Measurements from ENCODE around the gene PXMP4. TPM values are rescaled to one million over a fixed set of nuclear protein-coding genes. Genes with fewer than 3 reads are reported as not detected.

Gene PXMP4
- total and polyA plus RNA-seq, 9 of the 15 experiments (the other 6 are each of a cell fraction or from before 2014, with no cell fraction given): 4.8 to 29.1 (median 6.8) TPM

- no peaks in the 10 kb centered on the region for H3K9me1 ChIP-seq (ENCODE audit: control insufficient read depth, insufficient read depth, low read length)
- no peaks in the 10 kb centered on the region for H3K27me3 ChIP-seq (ENCODE audit: control insufficient read depth in 2 of 2, insufficient read depth in 2 of 2, low read length in 2 of 2)
- no peak overlapping the region for H2AFZ ChIP-seq (ENCODE audit: low read depth, low read length)
- TF ChIP-seq ZEB2 (IDR thresholded peaks at IDR 0.05) (no peak), JUN (IDR thresholded peaks at IDR 0.05; ENCODE audit: borderline replicate concordance, low read depth, low read length) (no peak), JUN (CRISPR knock-in tag; IDR thresholded peaks at IDR 0.05; ENCODE audit: borderline replicate concordance) (no peak), HMG20B (CRISPR knock-in tag; IDR thresholded peaks at IDR 0.05) (no peak), SIN3A (IDR thresholded peaks at IDR 0.05; ENCODE audit: borderline replicate concordance in 2 of 2, control insufficient read depth in 1 of 2, low read depth in 2 of 2, low read length in 2 of 2) (no peak), SAFB2 (IDR thresholded peaks at IDR 0.05; ENCODE audit: borderline replicate concordance, low read depth, low read length, severe bottlenecking) (no peak), GABPB1 (CRISPR knock-in tag; IDR thresholded peaks at IDR 0.05) (no peak), BCOR (IDR thresholded peaks at IDR 0.05) (no peak), GTF2F1 (IDR thresholded peaks at IDR 0.05; ENCODE audit: low read depth, low read length) (no peak)
- H4K20me1 ChIP-seq (replicated peaks; ENCODE audit: control insufficient read depth, insufficient read depth, low read length): no peaks in the 10 kb centered on the region
- intact Hi-C loops (cut with micrococcal nuclease): no loop called here
- in situ Hi-C loops (cut with MboI): no loop called here
- ATAC-seq: no peak
- H3K9ac ChIP-seq (ENCODE audit: insufficient read depth in 1 of 2, low read depth in 2 of 2, low read length in 2 of 2): no peak overlapping the region
- no peak overlapping the region for H3K27ac ChIP-seq (ENCODE audit: extremely low read depth, low read depth, low read length)
- BruUV-seq (replicated peaks): no TSS peak
- no peaks in the 10 kb centered on the region for H3K9me3 ChIP-seq (replicated peaks; ENCODE audit: control insufficient read depth, insufficient read depth, low read depth, low read length)
- no peak overlapping the region for H3K4me2 ChIP-seq (ENCODE audit: insufficient read depth, low read length)
- FAIRE-seq: no peak
- H3K4me3 ChIP-seq: no peak overlapping the region
- WGBS (ENCODE audit: insufficient coverage, low coverage, missing lambda C conversion rate): 59% methylated on average over 5 of the region's 5 CpGs
- H3K36me3 ChIP-seq (ENCODE audit: control insufficient read depth, insufficient read depth, low read length): no peaks in the 10 kb centered on the region
- H3K79me2 ChIP-seq (ENCODE audit: control insufficient read depth, insufficient read depth, low read length): no peaks in the 10 kb centered on the region
- ChIA-PET POLR2A (interaction anchor here (0.5 kb wide), 1 partner anchor 28 kb away, joined by 5 read pairs; no protein-coding TSS in a partner anchor), CTCF (ENCODE audit: low intra/inter-chr PET ratio) (no interaction called here)
- no peak for DNase-seq (ENCODE audit: extremely low read depth in 1 of 4, low spot score in 3 of 4)
- peaks cover 19 to 21% of the 10 kb centered on the region in 2 experiments for H3K4me1 ChIP-seq (replicated peaks in 1 of 2; ENCODE audit: control insufficient read depth in 2 of 2, insufficient read depth in 2 of 2, low read length in 2 of 2)
These were observed 26.8 kb downstream of the PXMP4 start for GRCh38 chr20:33693289-33693688.
